BE2C (cell line): Measurements from ENCODE around the gene CCL26.
"Not testable (repeated sequence)": the region's sequence is repeated elsewhere in the genome, so short reads cannot be mapped to it uniquely, and the experiment has no call there.

Experiments used
- DNase-seq: peaks from one replicate; pipeline ENCODE4 v3.0.0-alpha.2; 2020
- H3K27me3 ChIP-seq: fragments of 250-450 bp; sonication (Bioruptor Pico); 2 replicates; pipeline ENCODE4 v1.5.1; 2020; ENCODE audit warnings: mild to moderate bottlenecking
- H3K36me3 ChIP-seq: fragments of 250-450 bp; sonication (Bioruptor Pico); 2 replicates; pipeline ENCODE4 v1.5.1; 2020; ENCODE audit warnings: mild to moderate bottlenecking
- H3K4me1 ChIP-seq: fragments of 250-450 bp; sonication (Bioruptor Pico); 2 replicates; pipeline ENCODE4 v1.5.1; 2020
- H3K4me3 ChIP-seq: 2 replicates; pipeline ENCODE4 v1.5.1; 2011; ENCODE audit warnings: low read depth, low read length
- H3K9me3 ChIP-seq: fragments of 250-450 bp; sonication (Bioruptor Pico); 2 replicates; pipeline ENCODE4 v1.5.1; 2020
- TF ChIP-seq, protein P1 (sequence below): IDR thresholded peaks from 2 replicates; pipeline ENCODE4 v1.5.1; 2012; ENCODE audit warnings: mild to moderate bottlenecking, low read depth, low read length

Gene CCL26

GRCh38 chr7:75723444-75723843, 48.6 kb downstream of the CCL26 start:
- TF ChIP-seq, protein P1, sequence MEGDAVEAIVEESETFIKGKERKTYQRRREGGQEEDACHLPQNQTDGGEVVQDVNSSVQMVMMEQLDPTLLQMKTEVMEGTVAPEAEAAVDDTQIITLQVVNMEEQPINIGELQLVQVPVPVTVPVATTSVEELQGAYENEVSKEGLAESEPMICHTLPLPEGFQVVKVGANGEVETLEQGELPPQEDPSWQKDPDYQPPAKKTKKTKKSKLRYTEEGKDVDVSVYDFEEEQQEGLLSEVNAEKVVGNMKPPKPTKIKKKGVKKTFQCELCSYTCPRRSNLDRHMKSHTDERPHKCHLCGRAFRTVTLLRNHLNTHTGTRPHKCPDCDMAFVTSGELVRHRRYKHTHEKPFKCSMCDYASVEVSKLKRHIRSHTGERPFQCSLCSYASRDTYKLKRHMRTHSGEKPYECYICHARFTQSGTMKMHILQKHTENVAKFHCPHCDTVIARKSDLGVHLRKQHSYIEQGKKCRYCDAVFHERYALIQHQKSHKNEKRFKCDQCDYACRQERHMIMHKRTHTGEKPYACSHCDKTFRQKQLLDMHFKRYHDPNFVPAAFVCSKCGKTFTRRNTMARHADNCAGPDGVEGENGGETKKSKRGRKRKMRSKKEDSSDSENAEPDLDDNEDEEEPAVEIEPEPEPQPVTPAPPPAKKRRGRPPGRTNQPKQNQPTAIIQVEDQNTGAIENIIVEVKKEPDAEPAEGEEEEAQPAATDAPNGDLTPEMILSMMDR: no peak
- no peak overlapping the region for H3K4me3 ChIP-seq
- no peaks in the 10 kb centered on the region for H3K27me3 ChIP-seq
- H3K9me3 ChIP-seq: no peaks in the 10 kb centered on the region; the same call in 1 of the 2 replicates
- DNase-seq: no peak
- H3K36me3 ChIP-seq: no peaks in the 10 kb centered on the region
- H3K4me1 ChIP-seq: no peaks in the 10 kb centered on the region

GRCh38 chr7:75722373-75722772, 49.6 kb downstream of the CCL26 start:
- Histone ChIP-seq H3K4me3 (no peak overlapping the region), H3K4me1 (no peaks in the 10 kb centered on the region), H3K9me3 (no peaks in the 10 kb centered on the region; the same call in 1 of the 2 replicates), H3K36me3 (no peaks in the 10 kb centered on the region), H3K27me3 (no peaks in the 10 kb centered on the region)
- TF ChIP-seq, protein P1: no peak
- DNase-seq: no peak

GRCh38 chr7:75721922-75722321, 50.1 kb downstream of the CCL26 start:
- H3K27me3 ChIP-seq, H3K4me3 ChIP-seq, H3K4me1 ChIP-seq, H3K9me3 ChIP-seq, H3K36me3 ChIP-seq, DNase-seq: not testable (repeated sequence)

GRCh38 chr7:75721426-75721825, 50.6 kb downstream of the CCL26 start:
- DNase-seq: no peak

DNA sequence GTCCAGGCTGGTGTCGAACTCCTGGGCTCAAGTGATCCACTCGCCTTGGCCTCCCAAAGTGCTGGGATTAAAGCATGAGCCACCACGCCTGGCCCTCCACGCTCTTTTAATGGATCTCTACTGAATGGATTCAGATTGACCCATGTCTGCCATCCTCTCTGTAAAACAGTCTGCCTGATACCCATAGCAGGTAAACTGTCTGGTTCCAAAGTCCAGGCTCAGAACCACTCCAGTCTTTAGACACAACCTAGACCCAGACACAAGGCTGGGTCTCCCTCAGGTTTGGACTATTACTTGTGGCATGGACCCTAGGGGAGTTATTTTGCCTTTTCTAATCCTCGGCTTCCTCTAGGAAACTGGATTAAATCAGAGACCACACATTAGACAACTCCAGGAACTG, 52.4 kb downstream of the CCL26 start:
- no peak overlapping the region for H3K4me3 ChIP-seq
- H3K27me3 ChIP-seq: no peaks in the 10 kb centered on the region
- no peaks in the 10 kb centered on the region; the same call in 1 of the 2 replicates for H3K9me3 ChIP-seq
- no peaks in the 10 kb centered on the region for H3K36me3 ChIP-seq
- TF ChIP-seq, protein P1: no peak
- H3K4me1 ChIP-seq: no peaks in the 10 kb centered on the region
- DNase-seq: no peak

More at GRCh38 chr7:75721426-75721825, 50.6 kb downstream of the CCL26 start:
- Histone ChIP-seq H3K4me1 (no peaks in the 10 kb centered on the region), H3K4me3 (no peak overlapping the region), H3K36me3 (no peaks in the 10 kb centered on the region), H3K27me3 (no peaks in the 10 kb centered on the region), H3K9me3 (no peaks in the 10 kb centered on the region; the same call in 1 of the 2 replicates)
- TF ChIP-seq, protein P1: no peak
